Progenitor cell of endocrine pancreas (in vitro differentiated cells): Measurements from ENCODE around the gene SPEN. TPM values are rescaled to one million over a fixed set of nuclear protein-coding genes. Genes with fewer than 3 reads are reported as not detected.

ENCODE experiments used
- DNase-seq: peaks from one replicate; pipeline ENCODE4 v3.0.0; 2021; ENCODE audit warnings: low spot score; ENCODE audit not compliant: unreplicated experiment
- H3K27ac Mint-ChIP-seq: 2 replicates; pipeline ENCODE4 v1.8.0; 2021; ENCODE audit warnings: mild to moderate bottlenecking, moderate library complexity, mixed read lengths
- H3K27me3 Mint-ChIP-seq: 2 replicates; pipeline ENCODE4 v1.8.0; 2021; ENCODE audit warnings: mixed read lengths
- H3K36me3 Mint-ChIP-seq: 2 replicates; pipeline ENCODE4 v1.8.0; 2022; ENCODE audit warnings: mixed read lengths; ENCODE audit not compliant: insufficient read depth
- H3K4me1 Mint-ChIP-seq: 2 replicates; pipeline ENCODE4 v1.8.0; 2021; ENCODE audit warnings: low read depth, mixed read lengths
- H3K4me3 Mint-ChIP-seq: 2 replicates; pipeline ENCODE4 v1.8.0; 2021; ENCODE audit warnings: low read depth, mild to moderate bottlenecking, moderate library complexity, mixed read lengths
- H3K9me3 Mint-ChIP-seq: 2 replicates; pipeline ENCODE4 v1.8.0; 2021; ENCODE audit warnings: low read depth, mixed read lengths
- CTCF ChIP-seq: fragments of 200-600 bp; sonication (generic); IDR thresholded peaks from one replicate; pipeline ENCODE4 v1.5.0; 2021; ENCODE audit warnings: antibody characterized with exemption, mild to moderate bottlenecking; ENCODE audit not compliant: unreplicated experiment
- total RNA-seq: library from RNA; stranded (reverse); gene quantifications from 2 replicates; pipeline ENCODE4 v1.2.1, GENCODE V29; 2021

SPEN gene
- total RNA-seq, 1 donor from 2014 or later = 55.8 TPM

DNA sequence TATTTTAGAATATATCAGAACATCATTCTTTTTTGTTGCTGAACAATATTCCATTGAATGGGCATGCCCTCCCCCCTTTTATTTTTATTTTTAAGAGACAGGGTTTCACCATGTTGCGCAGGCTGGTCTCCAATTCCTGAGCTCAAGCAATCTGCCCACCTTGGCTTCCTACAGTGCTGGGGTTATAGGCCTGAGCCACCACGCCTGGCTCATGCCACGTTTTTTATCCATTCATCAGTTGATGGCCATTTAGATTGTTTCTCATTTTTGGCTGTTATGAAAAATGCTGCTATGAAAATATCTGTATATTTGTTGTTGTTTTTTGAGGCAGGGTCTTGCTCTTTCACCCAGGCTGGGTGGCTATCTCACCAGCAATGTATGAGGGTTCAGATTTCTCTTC is 19.8 kb downstream of the SPEN start:
- Mint-ChIP-seq H3K4me3 (no peak overlapping the region), H3K27ac (no peak overlapping the region), H3K36me3 (peaks cover 5% of the 10 kb centered on the region), H3K27me3 (no peaks in the 10 kb centered on the region), H3K9me3 (no peaks in the 10 kb centered on the region), H3K4me1 (peaks cover 5% of the 10 kb centered on the region)
- DNase-seq = no peak
- no peak for TF ChIP-seq CTCF

GRCh38 chr1:15869413-15869812 is 21.9 kb downstream of the SPEN start:
- Mint-ChIP-seq H3K27me3 (no peaks in the 10 kb centered on the region), H3K9me3 (no peaks in the 10 kb centered on the region), H3K27ac (no peak overlapping the region), H3K4me3 (no peak overlapping the region), H3K4me1 (peaks cover 5% of the 10 kb centered on the region), H3K36me3 (peaks cover 13% of the 10 kb centered on the region)
- DNase-seq = no peak
- no peak for TF ChIP-seq CTCF

DNA sequence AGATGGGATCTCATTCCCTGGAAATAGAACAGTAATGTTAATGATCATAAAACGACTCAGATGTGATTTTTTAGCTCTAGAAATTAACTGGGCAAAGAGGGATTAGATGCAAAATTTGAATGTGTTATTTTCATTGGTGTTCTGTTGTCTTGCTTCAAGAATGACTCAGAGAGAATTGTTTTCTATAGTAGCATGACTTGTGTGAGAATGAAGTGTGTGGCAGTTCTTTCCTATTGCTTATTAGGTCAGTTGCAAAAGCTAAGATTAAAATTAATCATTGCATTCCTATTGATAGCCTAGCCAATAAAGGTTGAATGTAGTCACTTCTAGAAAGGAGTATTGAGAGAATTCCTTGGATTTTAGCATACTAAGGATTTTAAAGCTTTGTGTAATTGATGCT is 22.9 kb downstream of the SPEN start:
- Mint-ChIP-seq H3K27ac (peak overlapping the region; percentile 5), H3K4me3 (no peak overlapping the region), H3K36me3 (peaks cover 13% of the 10 kb centered on the region), H3K27me3 (no peaks in the 10 kb centered on the region), H3K4me1 (peaks cover 5% of the 10 kb centered on the region), H3K9me3 (no peaks in the 10 kb centered on the region)
- no peak for DNase-seq
- TF ChIP-seq CTCF = no peak

DNA sequence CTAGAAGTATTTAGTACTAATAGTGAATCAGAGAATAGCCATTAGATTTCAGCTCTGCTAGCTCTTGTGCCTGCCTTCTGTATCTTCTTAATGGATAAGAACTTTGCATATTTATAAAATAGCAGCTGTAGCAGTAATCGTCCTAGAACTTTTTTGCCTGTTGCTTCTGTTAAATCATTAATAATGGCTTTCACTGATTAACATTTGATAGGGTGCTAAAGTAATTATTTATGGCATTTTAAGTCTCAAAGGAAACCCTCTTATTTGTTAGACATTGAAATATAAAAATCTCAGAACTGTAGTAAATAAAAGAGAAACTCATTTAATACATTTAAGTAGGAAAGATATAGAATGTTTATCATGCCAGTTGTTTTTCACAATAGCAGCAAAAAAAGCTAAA is 27.0 kb downstream of the SPEN start:
- no peak for TF ChIP-seq CTCF
- DNase-seq = no peak
- Mint-ChIP-seq H3K9me3 (no peaks in the 10 kb centered on the region), H3K4me1 (peaks cover 5% of the 10 kb centered on the region), H3K4me3 (no peak overlapping the region), H3K27ac (no peak overlapping the region), H3K36me3 (peaks cover 14% of the 10 kb centered on the region), H3K27me3 (no peaks in the 10 kb centered on the region)

GRCh38 chr1:15876357-15877055 is 29.0 kb downstream of the SPEN start:
- no peaks in the 10 kb centered on the region for H3K27me3 Mint-ChIP-seq
- H3K4me3 Mint-ChIP-seq = no peak overlapping the region
- H3K4me1 Mint-ChIP-seq = no peaks in the 10 kb centered on the region
- H3K9me3 Mint-ChIP-seq = no peaks in the 10 kb centered on the region
- DNase-seq = no peak
- H3K36me3 Mint-ChIP-seq = peaks cover 16% of the 10 kb centered on the region
- TF ChIP-seq CTCF = peak; percentile 45
- H3K27ac Mint-ChIP-seq = peak overlapping the region; percentile 90
